HepG2 (cell line): ENCODE measurements around the gene FAM83D. TPM values are rescaled to one million over a fixed set of nuclear protein-coding genes. Genes with fewer than 3 reads are reported as not detected.

Source experiments
- BRCA1 ChIP-seq: sonication (generic); formaldehyde crosslinking; IDR thresholded peaks from 2 replicates; pipeline ENCODE4 v1.4.0; 2020; ENCODE audit warnings: missing genetic modification reagents
- CSRNP1 ChIP-seq: sonication (generic); formaldehyde crosslinking; IDR thresholded peaks from 2 replicates; pipeline ENCODE4 v1.8.1; 2023; ENCODE audit warnings: mild to moderate bottlenecking, missing genetic modification reagents
- DMTF1 ChIP-seq: sonication (generic); formaldehyde crosslinking; IDR thresholded peaks from 2 replicates; pipeline ENCODE4 v1.4.0; 2020; ENCODE audit warnings: mild to moderate bottlenecking, missing genetic modification reagents
- ISX ChIP-seq: sonication (generic); formaldehyde crosslinking; conservative IDR thresholded peaks from 2 replicates; pipeline ENCODE4 v1.5.0; 2020; ENCODE audit warnings: missing genetic modification reagents
- KLF12 ChIP-seq: sonication (generic); formaldehyde crosslinking; IDR thresholded peaks from 2 replicates; pipeline ENCODE4 v1.4.0; 2020; ENCODE audit warnings: missing genetic modification reagents, borderline replicate concordance
- MXD1 ChIP-seq: sonication (generic); formaldehyde crosslinking; IDR thresholded peaks from 2 replicates; pipeline ENCODE4 v1.4.0; 2020; ENCODE audit warnings: mild to moderate bottlenecking, missing genetic modification reagents
- PPARG ChIP-seq: conservative IDR thresholded peaks from 2 replicates; pipeline ENCODE4 v1.6.1; 2016; ENCODE audit warnings: missing biosample characterization, missing genetic modification reagents
- SALL1 ChIP-seq: sonication (generic); formaldehyde crosslinking; IDR thresholded peaks from 2 replicates; pipeline ENCODE4 v1.8.0; 2022; ENCODE audit warnings: mild to moderate bottlenecking, missing genetic modification reagents
- SOX5 ChIP-seq: IDR thresholded peaks from 2 replicates; pipeline ENCODE4 v1.6.1; 2016; ENCODE audit warnings: borderline replicate concordance
- STAG1 ChIP-seq: sonication (generic); formaldehyde crosslinking; IDR thresholded peaks from 2 replicates; pipeline ENCODE4 v1.4.0; 2020; ENCODE audit warnings: missing genetic modification reagents
- ZFP36L1 ChIP-seq: sonication (generic); formaldehyde crosslinking; IDR thresholded peaks from 2 replicates; pipeline ENCODE4 v1.8.0; 2022; ENCODE audit warnings: mild to moderate bottlenecking, missing genetic modification reagents, moderate library complexity
- ZFP82 ChIP-seq: sonication (generic); formaldehyde crosslinking; IDR thresholded peaks from 2 replicates; pipeline ENCODE4 v1.5.1; 2020; ENCODE audit warnings: mild to moderate bottlenecking, missing genetic modification reagents, borderline replicate concordance
- ZNF333 ChIP-seq: sonication (generic); formaldehyde crosslinking; IDR thresholded peaks from 2 replicates; pipeline ENCODE4 v1.4.0; 2020; ENCODE audit warnings: mild to moderate bottlenecking, missing genetic modification reagents, borderline replicate concordance
- ZNF451 ChIP-seq: sonication (generic); formaldehyde crosslinking; IDR thresholded peaks from 2 replicates; pipeline ENCODE4 v1.5.0; 2020; ENCODE audit warnings: mild to moderate bottlenecking, missing genetic modification reagents
- ZNF564 ChIP-seq: sonication (generic); formaldehyde crosslinking; IDR thresholded peaks from 2 replicates; pipeline ENCODE4 v1.8.1; 2023; ENCODE audit warnings: mild to moderate bottlenecking, missing genetic modification reagents
- ZNF761 ChIP-seq: sonication (generic); formaldehyde crosslinking; conservative IDR thresholded peaks from 2 replicates; pipeline ENCODE4 v1.4.0; 2020; ENCODE audit warnings: mild to moderate bottlenecking, missing genetic modification reagents
- ZNF775 ChIP-seq: sonication (generic); formaldehyde crosslinking; IDR thresholded peaks from 2 replicates; pipeline ENCODE4 v1.4.0; 2020; ENCODE audit warnings: missing genetic modification reagents, mild to moderate bottlenecking, moderate library complexity, borderline replicate concordance
- ZSCAN21 ChIP-seq: sonication (generic); formaldehyde crosslinking; IDR thresholded peaks from 2 replicates; pipeline ENCODE4 v1.8.0; 2022; ENCODE audit warnings: mild to moderate bottlenecking, missing genetic modification reagents, moderate library complexity, borderline replicate concordance
- polyA plus RNA-seq, 8 experiments: library from polyadenylated mRNA; depleted of rRNA in 3 of 8; stranded (reverse) in 7 of 8; unstranded in 1 of 8; fragments of >200 nt; fragmentation: Illumina TruSeq in 4 of 8; extraction: Trizol in 4 of 8; gene quantifications; 2 replicates each; pipeline versions ENCODE4 v1.2.1 to v1.2.3, GENCODE V29; 2011 to 2016; ENCODE audit warnings: low read depth in 4 of 8, missing spikeins in 1 of 8, mixed read lengths in 1 of 8; ENCODE audit not compliant: insufficient read depth in 1 of 8
- total RNA-seq, 5 experiments: library from RNA; depleted of rRNA; stranded (reverse); fragments of >200 nt; fragmentation: Illumina TruSeq; extraction: Trizol; gene quantifications; 2 replicates each; pipeline ENCODE4 v1.2.3, GENCODE V29; 2016; ENCODE audit warnings: low read depth in 1 of 5
- TF ChIP-seq, protein P1 (sequence below): sonication (generic); formaldehyde crosslinking; IDR thresholded peaks from 2 replicates; pipeline ENCODE4 v1.5.0; 2020; ENCODE audit warnings: missing genetic modification reagents
- TF ChIP-seq, protein P2 (sequence below): sonication (generic); formaldehyde crosslinking; IDR thresholded peaks from 2 replicates; pipeline ENCODE4 v1.5.1; 2020; ENCODE audit warnings: mild to moderate bottlenecking, missing genetic modification reagents, moderate library complexity

FAM83D gene
- total and polyA plus RNA-seq, 2 of the 13 experiments (the other 11 are each of a cell fraction or from before 2014, with no cell fraction given): 51.4 to 64.0 TPM

- TF ChIP-seq STAG1 (CRISPR knock-in tag) (no peak), ZNF451 (CRISPR knock-in tag) (no peak), PPARG (CRISPR knock-in tag) (peak; percentile 44; the same call in 1 of the 2 replicates), CSRNP1 (CRISPR knock-in tag) (no peak), ZNF775 (CRISPR knock-in tag) (0 out of 2 replicates have a peak, but pooled peaks have one; percentile 38), DMTF1 (CRISPR knock-in tag) (no peak), SOX5 (no peak), KLF12 (CRISPR knock-in tag) (0 out of 2 replicates have a peak, but pooled peaks have one; percentile 59), ZFP36L1 (CRISPR knock-in tag) (no peak), ZNF333 (CRISPR knock-in tag) (no peak), SALL1 (peak; percentile 69), BRCA1 (CRISPR knock-in tag) (peak; percentile 74; the same call in 1 of the 2 replicates), ZSCAN21 (CRISPR knock-in tag) (0 out of 2 replicates have a peak, but pooled peaks have one; percentile 47), ZNF564 (CRISPR knock-in tag) (0 out of 2 replicates have a peak, but pooled peaks have one; percentile 57), ISX (CRISPR knock-in tag) (0 out of 2 replicates have a peak, but pooled peaks have one; percentile 47), ZFP82 (CRISPR knock-in tag) (no peak), ZNF761 (no peak), MXD1 (CRISPR knock-in tag) (no peak)
- TF ChIP-seq, protein P1, sequence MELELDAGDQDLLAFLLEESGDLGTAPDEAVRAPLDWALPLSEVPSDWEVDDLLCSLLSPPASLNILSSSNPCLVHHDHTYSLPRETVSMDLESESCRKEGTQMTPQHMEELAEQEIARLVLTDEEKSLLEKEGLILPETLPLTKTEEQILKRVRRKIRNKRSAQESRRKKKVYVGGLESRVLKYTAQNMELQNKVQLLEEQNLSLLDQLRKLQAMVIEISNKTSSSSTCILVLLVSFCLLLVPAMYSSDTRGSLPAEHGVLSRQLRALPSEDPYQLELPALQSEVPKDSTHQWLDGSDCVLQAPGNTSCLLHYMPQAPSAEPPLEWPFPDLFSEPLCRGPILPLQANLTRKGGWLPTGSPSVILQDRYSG (CRISPR knock-in tag): 0 out of 2 replicates have a peak, but pooled peaks have one; percentile 39
- TF ChIP-seq, protein P2, sequence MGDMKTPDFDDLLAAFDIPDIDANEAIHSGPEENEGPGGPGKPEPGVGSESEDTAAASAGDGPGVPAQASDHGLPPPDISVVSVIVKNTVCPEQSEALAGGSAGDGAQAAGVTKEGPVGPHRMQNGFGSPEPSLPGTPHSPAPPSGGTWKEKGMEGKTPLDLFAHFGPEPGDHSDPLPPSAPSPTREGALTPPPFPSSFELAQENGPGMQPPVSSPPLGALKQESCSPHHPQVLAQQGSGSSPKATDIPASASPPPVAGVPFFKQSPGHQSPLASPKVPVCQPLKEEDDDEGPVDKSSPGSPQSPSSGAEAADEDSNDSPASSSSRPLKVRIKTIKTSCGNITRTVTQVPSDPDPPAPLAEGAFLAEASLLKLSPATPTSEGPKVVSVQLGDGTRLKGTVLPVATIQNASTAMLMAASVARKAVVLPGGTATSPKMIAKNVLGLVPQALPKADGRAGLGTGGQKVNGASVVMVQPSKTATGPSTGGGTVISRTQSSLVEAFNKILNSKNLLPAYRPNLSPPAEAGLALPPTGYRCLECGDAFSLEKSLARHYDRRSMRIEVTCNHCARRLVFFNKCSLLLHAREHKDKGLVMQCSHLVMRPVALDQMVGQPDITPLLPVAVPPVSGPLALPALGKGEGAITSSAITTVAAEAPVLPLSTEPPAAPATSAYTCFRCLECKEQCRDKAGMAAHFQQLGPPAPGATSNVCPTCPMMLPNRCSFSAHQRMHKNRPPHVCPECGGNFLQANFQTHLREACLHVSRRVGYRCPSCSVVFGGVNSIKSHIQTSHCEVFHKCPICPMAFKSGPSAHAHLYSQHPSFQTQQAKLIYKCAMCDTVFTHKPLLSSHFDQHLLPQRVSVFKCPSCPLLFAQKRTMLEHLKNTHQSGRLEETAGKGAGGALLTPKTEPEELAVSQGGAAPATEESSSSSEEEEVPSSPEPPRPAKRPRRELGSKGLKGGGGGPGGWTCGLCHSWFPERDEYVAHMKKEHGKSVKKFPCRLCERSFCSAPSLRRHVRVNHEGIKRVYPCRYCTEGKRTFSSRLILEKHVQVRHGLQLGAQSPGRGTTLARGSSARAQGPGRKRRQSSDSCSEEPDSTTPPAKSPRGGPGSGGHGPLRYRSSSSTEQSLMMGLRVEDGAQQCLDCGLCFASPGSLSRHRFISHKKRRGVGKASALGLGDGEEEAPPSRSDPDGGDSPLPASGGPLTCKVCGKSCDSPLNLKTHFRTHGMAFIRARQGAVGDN: no peak
Measured at GRCh38 chr20:38878866-38879265, 47.4 kb upstream of the FAM83D start (continued).
